ENCODE measurements around the gene KCNQ2. TPM values are rescaled to one million over a fixed set of nuclear protein-coding genes. Genes with fewer than 3 reads are reported as not detected.
"Not testable (repeated sequence)": the region's sequence is repeated elsewhere in the genome, so short reads cannot be mapped to it uniquely, and the experiment has no call there.

Gene KCNQ2
- total RNA-seq, 1 donor: 0.36 TPM

- no peaks in the 10 kb centered on the region for H3K36me3 ChIP-seq (ENCODE audit: insufficient read depth, low read length)
- no peaks in the 10 kb centered on the region for H3K27me3 ChIP-seq (ENCODE audit: insufficient read depth, low read length)
- peaks cover 7% of the 10 kb centered on the region for H3K9me3 ChIP-seq (ENCODE audit: low read depth, low read length)
- H3K27ac ChIP-seq (ENCODE audit: low read depth, low read length): no peak overlapping the region
- H4K20me1 ChIP-seq (ENCODE audit: insufficient read depth, low read length): peaks cover 5% of the 10 kb centered on the region
- no peak overlapping the region for H2AFZ ChIP-seq (ENCODE audit: low read length)
- peak; percentile 84 for TF ChIP-seq CTCF (IDR thresholded peaks at IDR 0.05; ENCODE audit: extremely low read depth, low read depth, low read length)
- DNase-seq (ENCODE audit: insufficient read length, low spot score, missing footprints): peak; percentile 95
- H3K4me1 ChIP-seq (ENCODE audit: insufficient read depth, low read length): no peaks in the 10 kb centered on the region
- no peak overlapping the region for H3K4me3 ChIP-seq (ENCODE audit: insufficient read depth, low read length)
- no peak overlapping the region for H3K4me2 ChIP-seq (ENCODE audit: insufficient read depth, low read length)
- H3K79me2 ChIP-seq (ENCODE audit: insufficient read depth, low read length): no peaks in the 10 kb centered on the region
These were observed 90.5 kb downstream of the KCNQ2 start for GRCh38 chr20:63381781-63382431.

GRCh38 chr20:63380346-63380870 is 92.0 kb downstream of the KCNQ2 start:
- Histone ChIP-seq H3K9me3 (ENCODE audit: low read depth, low read length) (no peaks in the 10 kb centered on the region), H3K4me1 (ENCODE audit: insufficient read depth, low read length) (no peaks in the 10 kb centered on the region), H2AFZ (ENCODE audit: low read length) (no peak overlapping the region), H3K79me2 (ENCODE audit: insufficient read depth, low read length) (no peaks in the 10 kb centered on the region), H3K4me3 (ENCODE audit: insufficient read depth, low read length) (no peak overlapping the region), H3K27me3 (ENCODE audit: insufficient read depth, low read length) (peaks cover 4% of the 10 kb centered on the region), H4K20me1 (ENCODE audit: insufficient read depth, low read length) (peaks cover 5% of the 10 kb centered on the region), H3K36me3 (ENCODE audit: insufficient read depth, low read length) (no peaks in the 10 kb centered on the region), H3K27ac (ENCODE audit: low read depth, low read length) (no peak overlapping the region), H3K4me2 (ENCODE audit: insufficient read depth, low read length) (no peak overlapping the region)
- TF ChIP-seq CTCF (IDR thresholded peaks at IDR 0.05; ENCODE audit: extremely low read depth, low read depth, low read length): no peak
- no peak for DNase-seq (ENCODE audit: insufficient read length, low spot score, missing footprints)

GRCh38 chr20:63379872-63380271 is 92.6 kb downstream of the KCNQ2 start:
- H3K4me3 ChIP-seq (ENCODE audit: insufficient read depth, low read length); H3K79me2 ChIP-seq (ENCODE audit: insufficient read depth, low read length); H4K20me1 ChIP-seq (ENCODE audit: insufficient read depth, low read length); H2AFZ ChIP-seq (ENCODE audit: low read length); DNase-seq (ENCODE audit: insufficient read length, low spot score, missing footprints); H3K27me3 ChIP-seq (ENCODE audit: insufficient read depth, low read length); H3K27ac ChIP-seq (ENCODE audit: low read depth, low read length); H3K4me2 ChIP-seq (ENCODE audit: insufficient read depth, low read length); H3K4me1 ChIP-seq (ENCODE audit: insufficient read depth, low read length); H3K36me3 ChIP-seq (ENCODE audit: insufficient read depth, low read length); H3K9me3 ChIP-seq (ENCODE audit: low read depth, low read length): not testable (repeated sequence)

- Histone ChIP-seq H3K4me1 (ENCODE audit: insufficient read depth, low read length) (no peaks in the 10 kb centered on the region), H2AFZ (ENCODE audit: low read length) (no peak overlapping the region), H3K9me3 (ENCODE audit: low read depth, low read length) (no peaks in the 10 kb centered on the region), H3K4me2 (ENCODE audit: insufficient read depth, low read length) (no peak overlapping the region), H3K36me3 (ENCODE audit: insufficient read depth, low read length) (no peaks in the 10 kb centered on the region), H3K27ac (ENCODE audit: low read depth, low read length) (no peak overlapping the region), H3K79me2 (ENCODE audit: insufficient read depth, low read length) (no peaks in the 10 kb centered on the region), H3K27me3 (ENCODE audit: insufficient read depth, low read length) (peaks cover 4% of the 10 kb centered on the region), H3K4me3 (ENCODE audit: insufficient read depth, low read length) (no peak overlapping the region), H4K20me1 (ENCODE audit: insufficient read depth, low read length) (peaks cover 5% of the 10 kb centered on the region)
- DNase-seq (ENCODE audit: insufficient read length, low spot score, missing footprints): no peak
- TF ChIP-seq CTCF (IDR thresholded peaks at IDR 0.05; ENCODE audit: extremely low read depth, low read depth, low read length): no peak
These were observed 93.2 kb downstream of the KCNQ2 start for GRCh38 chr20:63379296-63379695.

All from osteoblast (primary cell).